ENCODE results near the gene BMPR1A. TPM values are rescaled to one million over a fixed set of nuclear protein-coding genes. Genes with fewer than 3 reads are reported as not detected.
"Not testable (repeated sequence)": the region's sequence is repeated elsewhere in the genome, so short reads cannot be mapped to it uniquely, and the experiment has no call there.

The BMPR1A gene
- total RNA-seq, 1 experiment from 2014 or later: 21.4 TPM

DNA sequence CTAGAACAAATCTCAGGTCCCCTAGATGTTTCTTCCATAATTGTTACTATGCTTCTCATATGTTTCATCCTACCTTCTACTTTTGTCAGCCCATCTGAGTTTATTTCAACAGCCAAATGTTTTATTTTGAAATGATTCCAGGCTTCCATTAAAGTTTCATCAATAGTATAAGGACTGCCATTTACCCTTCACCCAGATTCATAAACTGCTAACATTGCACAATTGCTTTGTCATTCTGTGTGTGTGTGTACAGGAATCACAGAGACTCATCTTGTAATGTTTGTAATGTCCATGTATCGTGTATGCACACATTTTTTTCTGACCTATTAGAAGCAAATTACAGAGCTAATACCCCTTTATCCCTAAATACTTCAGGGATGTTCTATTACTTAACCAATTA is 175.5 kb downstream of the BMPR1A start:
- CTCF ChIA-PET: no interaction called here
- no peak overlapping the region for H3K4me3 Mint-ChIP-seq (ENCODE audit: low read depth, unreplicated experiment)

DNA sequence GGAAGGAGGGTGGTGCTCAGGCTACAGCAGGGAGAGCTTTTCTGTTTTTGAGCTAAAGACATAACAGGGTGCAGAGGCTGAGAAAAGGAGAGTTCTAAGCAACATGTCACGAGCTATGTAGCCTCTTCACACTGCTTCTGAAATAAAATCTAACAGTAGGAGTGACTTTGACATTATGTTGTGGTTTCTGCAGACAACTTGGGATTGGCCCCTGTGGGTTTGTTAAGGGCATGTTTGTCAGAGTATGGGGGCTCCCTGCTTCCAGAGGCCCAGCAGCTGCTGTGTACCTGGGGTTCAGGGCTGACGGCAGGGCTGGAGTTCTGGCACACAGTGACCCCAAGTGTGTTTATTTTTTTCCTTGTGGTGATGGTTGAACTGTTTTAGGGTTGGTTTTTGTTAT is 176.3 kb downstream of the BMPR1A start:
- H3K27me3 Mint-ChIP-seq (ENCODE audit: unreplicated experiment): no peaks in the 10 kb centered on the region
- BruUV-seq (replicated peaks): no TSS peak
- H3K9me3 Mint-ChIP-seq (ENCODE audit: low read depth, unreplicated experiment): no peaks in the 10 kb centered on the region
- H3K36me3 Mint-ChIP-seq (ENCODE audit: insufficient read depth, unreplicated experiment): peaks cover 5% of the 10 kb centered on the region
- H3K27ac Mint-ChIP-seq (ENCODE audit: unreplicated experiment): no peak overlapping the region
- peaks cover 8% of the 10 kb centered on the region for H3K4me1 Mint-ChIP-seq (ENCODE audit: low read depth, unreplicated experiment)
- H3K4me3 Mint-ChIP-seq (ENCODE audit: low read depth, unreplicated experiment): no peak overlapping the region
- intact Hi-C loops (cut with micrococcal nuclease; ENCODE audit: unreplicated experiment): no loop called here
- CTCF ChIA-PET: no interaction called here
- TF ChIP-seq, protein P1, sequence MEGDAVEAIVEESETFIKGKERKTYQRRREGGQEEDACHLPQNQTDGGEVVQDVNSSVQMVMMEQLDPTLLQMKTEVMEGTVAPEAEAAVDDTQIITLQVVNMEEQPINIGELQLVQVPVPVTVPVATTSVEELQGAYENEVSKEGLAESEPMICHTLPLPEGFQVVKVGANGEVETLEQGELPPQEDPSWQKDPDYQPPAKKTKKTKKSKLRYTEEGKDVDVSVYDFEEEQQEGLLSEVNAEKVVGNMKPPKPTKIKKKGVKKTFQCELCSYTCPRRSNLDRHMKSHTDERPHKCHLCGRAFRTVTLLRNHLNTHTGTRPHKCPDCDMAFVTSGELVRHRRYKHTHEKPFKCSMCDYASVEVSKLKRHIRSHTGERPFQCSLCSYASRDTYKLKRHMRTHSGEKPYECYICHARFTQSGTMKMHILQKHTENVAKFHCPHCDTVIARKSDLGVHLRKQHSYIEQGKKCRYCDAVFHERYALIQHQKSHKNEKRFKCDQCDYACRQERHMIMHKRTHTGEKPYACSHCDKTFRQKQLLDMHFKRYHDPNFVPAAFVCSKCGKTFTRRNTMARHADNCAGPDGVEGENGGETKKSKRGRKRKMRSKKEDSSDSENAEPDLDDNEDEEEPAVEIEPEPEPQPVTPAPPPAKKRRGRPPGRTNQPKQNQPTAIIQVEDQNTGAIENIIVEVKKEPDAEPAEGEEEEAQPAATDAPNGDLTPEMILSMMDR (IDR thresholded peaks at IDR 0.05; ENCODE audit: unreplicated experiment): no peak
- DNase-seq: no peak

More for the DNA sequence above, 175.5 kb downstream of the BMPR1A start:
- Mint-ChIP-seq H3K4me1 (ENCODE audit: low read depth, unreplicated experiment) (peaks cover 8% of the 10 kb centered on the region), H3K27me3 (ENCODE audit: unreplicated experiment) (no peaks in the 10 kb centered on the region), H3K9me3 (ENCODE audit: low read depth, unreplicated experiment) (no peaks in the 10 kb centered on the region), H3K27ac (ENCODE audit: unreplicated experiment) (no peak overlapping the region), H3K36me3 (ENCODE audit: insufficient read depth, unreplicated experiment) (peaks cover 5% of the 10 kb centered on the region)
- no TSS peak for BruUV-seq (replicated peaks)
- intact Hi-C loops (cut with micrococcal nuclease; ENCODE audit: unreplicated experiment): no loop called here
- no peak for DNase-seq
- TF ChIP-seq, protein P1 (IDR thresholded peaks at IDR 0.05; ENCODE audit: unreplicated experiment): no peak

DNA sequence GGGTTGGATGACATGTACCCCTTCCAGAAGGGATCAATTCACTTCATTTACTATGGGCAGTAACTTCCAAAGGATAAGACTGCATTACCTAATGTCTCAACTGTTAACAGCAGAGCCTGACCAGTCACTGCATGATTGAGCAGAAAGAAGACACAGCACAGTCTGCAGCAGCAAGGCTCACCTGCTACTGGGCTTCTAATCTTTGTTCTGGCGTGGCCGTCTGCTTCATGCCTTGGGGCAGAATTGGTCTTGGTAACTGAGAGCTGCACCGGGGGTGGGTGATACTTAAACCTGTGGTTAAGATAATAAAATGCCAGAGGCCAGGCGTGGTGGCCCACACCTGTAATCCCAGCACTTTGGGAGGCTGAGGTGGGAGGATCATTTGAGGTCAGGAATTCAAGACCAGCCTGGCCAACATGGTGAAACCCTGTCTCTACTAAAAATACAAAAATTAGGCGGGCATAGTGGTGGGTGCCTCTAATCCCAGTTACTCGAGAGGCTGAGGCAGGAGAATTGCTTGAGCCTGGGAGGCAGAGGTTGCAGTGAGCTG is 177.8 kb downstream of the BMPR1A start:
- DNase-seq; H3K27me3 Mint-ChIP-seq (ENCODE audit: unreplicated experiment); H3K9me3 Mint-ChIP-seq (ENCODE audit: low read depth, unreplicated experiment); intact Hi-C loops (cut with micrococcal nuclease; ENCODE audit: unreplicated experiment); H3K4me3 Mint-ChIP-seq (ENCODE audit: low read depth, unreplicated experiment); H3K36me3 Mint-ChIP-seq (ENCODE audit: insufficient read depth, unreplicated experiment); H3K4me1 Mint-ChIP-seq (ENCODE audit: low read depth, unreplicated experiment); BruUV-seq (replicated peaks); H3K27ac Mint-ChIP-seq (ENCODE audit: unreplicated experiment): not testable (repeated sequence)
- CTCF ChIA-PET: interaction anchor here (0.6 to 1.0 kb wide), 2 partner anchors 32 to 100 kb away, joined by 3 read pairs; no protein-coding TSS in a partner anchor

DNA sequence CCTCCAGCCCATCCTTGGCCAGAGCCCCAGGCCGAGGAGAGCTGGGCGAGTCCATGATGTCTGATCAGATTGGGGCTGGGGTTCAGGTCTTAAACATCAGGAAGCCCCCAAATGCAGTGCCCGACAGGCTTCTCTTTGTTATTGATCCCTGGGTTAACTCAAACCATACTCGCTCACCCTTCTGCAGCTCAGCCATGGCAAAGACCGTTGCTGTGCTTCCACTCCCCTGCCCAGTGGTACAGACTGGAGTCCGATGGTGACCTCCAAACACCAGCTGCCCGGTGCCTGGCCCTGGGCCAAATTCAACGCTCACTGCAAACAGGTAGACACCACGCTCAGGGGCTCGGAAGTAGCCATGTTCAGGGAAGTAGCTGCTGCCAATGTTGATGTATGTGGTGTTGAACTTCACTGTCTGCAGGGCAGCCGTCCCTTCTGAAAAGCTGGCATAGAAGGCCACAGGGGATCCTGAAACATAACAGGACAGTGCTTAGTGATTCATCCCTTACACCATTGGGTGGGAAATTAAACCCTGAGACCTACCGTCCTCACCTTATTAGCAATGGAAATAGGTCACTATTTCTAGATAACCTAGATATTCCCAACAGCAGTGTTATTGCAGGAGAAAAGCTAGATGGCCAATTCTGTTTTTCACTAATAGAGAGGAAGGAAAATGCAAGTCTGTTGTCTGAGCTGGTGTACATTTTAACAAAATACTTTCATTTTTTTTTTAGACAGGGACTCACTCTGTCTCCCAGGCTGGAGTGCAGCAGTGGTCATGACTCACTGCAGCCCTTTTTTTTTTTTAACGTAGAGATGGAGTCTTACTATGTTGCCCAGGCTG is 180.5 kb downstream of the BMPR1A start:
- no peak overlapping the region for H3K4me3 Mint-ChIP-seq (ENCODE audit: low read depth, unreplicated experiment)
- no peak for DNase-seq
- H3K27me3 Mint-ChIP-seq (ENCODE audit: unreplicated experiment): no peaks in the 10 kb centered on the region
- BruUV-seq (replicated peaks): no TSS peak
- H3K36me3 Mint-ChIP-seq (ENCODE audit: insufficient read depth, unreplicated experiment): peaks cover 10% of the 10 kb centered on the region
- H3K4me1 Mint-ChIP-seq (ENCODE audit: low read depth, unreplicated experiment): peaks cover 2% of the 10 kb centered on the region
- CTCF ChIA-PET: no interaction called here
- intact Hi-C loops (cut with micrococcal nuclease; ENCODE audit: unreplicated experiment): no loop called here
- H3K27ac Mint-ChIP-seq (ENCODE audit: unreplicated experiment): no peak overlapping the region
- no peaks in the 10 kb centered on the region for H3K9me3 Mint-ChIP-seq (ENCODE audit: low read depth, unreplicated experiment)
- TF ChIP-seq, protein P1 (IDR thresholded peaks at IDR 0.05; ENCODE audit: unreplicated experiment): no peak

Measured in Calu3 (cell line).